AG09319 (cell line): Measurements from ENCODE around the gene DAB2IP.

Experiments
- DNase-seq: peaks from one replicate; pipeline ENCODE4 v3.0.0-alpha.2; 2010; ENCODE audit warnings: low read depth; ENCODE audit errors: extremely low read depth
- TF ChIP-seq, protein P1 (sequence below): IDR thresholded peaks from 2 replicates; pipeline ENCODE4 v1.5.1; 2011; ENCODE audit warnings: low read depth, mild to moderate bottlenecking, inconsistent platforms, low read length, moderate library complexity

The DAB2IP gene

DNA sequence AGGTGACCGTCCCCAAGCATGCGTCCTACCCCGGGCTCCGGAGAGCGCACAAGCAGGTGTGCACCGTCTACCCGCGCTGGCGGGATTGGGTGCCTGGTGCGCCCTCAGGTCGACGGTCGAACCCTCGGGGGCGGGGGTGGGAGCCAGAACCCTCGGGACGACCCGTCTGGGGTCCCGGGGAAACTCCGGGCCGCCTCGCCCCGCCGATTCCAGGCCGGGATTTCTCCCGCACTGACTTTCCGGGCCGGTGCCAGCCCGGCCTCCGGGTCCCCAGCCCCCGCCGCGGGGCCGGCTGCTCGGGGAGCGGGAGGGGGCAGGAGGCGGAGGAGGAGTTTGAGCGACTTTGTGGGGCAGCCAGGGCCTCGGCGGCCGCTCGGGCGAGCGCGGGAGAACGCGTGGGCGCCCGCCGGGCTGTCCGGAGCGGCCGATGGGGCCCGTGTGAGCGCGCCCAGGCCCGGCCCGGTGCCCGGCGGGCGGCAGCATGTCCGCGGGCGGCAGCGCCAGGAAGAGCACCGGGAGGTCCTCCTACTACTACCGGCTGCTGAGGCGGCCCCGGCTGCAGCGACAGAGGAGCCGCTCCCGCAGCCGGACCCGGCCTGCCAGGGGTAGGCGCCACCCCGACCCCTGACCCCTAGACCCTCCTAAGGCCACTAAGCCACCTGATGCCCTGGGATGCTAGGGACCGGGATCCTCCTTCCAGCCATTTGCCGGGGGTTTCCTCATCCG, at the start of gene DAB2IP:
DAB2IP (plus strand) TSS at position 340 of the 726 bp plus-strand sequence; CDS start at position 482, 142 bp downstream.
- DNase-seq, result no peak
- TF ChIP-seq, protein P1, sequence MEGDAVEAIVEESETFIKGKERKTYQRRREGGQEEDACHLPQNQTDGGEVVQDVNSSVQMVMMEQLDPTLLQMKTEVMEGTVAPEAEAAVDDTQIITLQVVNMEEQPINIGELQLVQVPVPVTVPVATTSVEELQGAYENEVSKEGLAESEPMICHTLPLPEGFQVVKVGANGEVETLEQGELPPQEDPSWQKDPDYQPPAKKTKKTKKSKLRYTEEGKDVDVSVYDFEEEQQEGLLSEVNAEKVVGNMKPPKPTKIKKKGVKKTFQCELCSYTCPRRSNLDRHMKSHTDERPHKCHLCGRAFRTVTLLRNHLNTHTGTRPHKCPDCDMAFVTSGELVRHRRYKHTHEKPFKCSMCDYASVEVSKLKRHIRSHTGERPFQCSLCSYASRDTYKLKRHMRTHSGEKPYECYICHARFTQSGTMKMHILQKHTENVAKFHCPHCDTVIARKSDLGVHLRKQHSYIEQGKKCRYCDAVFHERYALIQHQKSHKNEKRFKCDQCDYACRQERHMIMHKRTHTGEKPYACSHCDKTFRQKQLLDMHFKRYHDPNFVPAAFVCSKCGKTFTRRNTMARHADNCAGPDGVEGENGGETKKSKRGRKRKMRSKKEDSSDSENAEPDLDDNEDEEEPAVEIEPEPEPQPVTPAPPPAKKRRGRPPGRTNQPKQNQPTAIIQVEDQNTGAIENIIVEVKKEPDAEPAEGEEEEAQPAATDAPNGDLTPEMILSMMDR, result no peak

DNA sequence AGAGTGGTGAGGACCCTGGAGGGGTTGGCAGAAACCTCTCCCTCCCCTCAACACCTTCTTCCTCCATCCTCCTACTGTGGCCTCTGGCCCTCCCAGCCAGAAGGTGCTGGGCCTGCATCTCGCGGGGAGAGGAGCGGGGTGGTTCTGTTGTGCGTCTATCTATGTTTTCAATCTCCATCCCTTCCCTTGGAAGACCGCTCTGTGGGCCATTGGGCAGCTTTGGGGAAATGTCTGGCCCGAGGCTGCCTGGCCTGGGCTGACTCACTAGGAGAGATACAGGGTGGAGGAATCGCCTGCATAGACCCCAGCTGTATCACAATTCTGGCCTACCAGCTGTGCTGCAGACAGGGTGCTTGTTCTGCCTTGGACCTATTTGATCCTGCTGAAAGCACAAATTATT, 48.4 kb upstream of the DAB2IP start:
- TF ChIP-seq, protein P1, result no peak
- no peak for DNase-seq

GRCh38 chr9:121604242-121604641, 47.2 kb upstream of the DAB2IP start:
- TF ChIP-seq, protein P1, result no peak
- DNase-seq, result no peak

DNA sequence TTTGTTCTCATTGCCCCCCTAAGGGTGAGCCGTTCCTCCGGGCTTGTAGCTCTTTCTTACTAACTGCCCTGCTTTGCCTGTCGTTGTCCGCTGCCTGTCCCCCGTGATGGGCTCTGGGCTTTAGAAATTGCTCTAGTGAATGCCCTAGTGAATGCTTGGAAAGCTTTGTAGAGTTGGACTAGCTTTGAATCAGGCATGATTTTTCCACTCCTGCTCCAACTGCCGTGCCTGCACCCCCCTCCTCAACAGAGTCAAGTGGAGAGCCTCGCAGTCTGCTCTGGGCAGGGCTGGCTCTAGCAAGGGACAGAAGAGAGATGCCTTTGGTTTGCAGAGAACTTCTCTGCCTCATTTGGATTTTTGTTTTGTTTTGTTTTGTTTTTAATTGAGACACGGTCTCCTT, 46.8 kb upstream of the DAB2IP start:
- TF ChIP-seq, protein P1, result no peak
- no peak for DNase-seq

- TF ChIP-seq, protein P1, result no peak
- no peak for DNase-seq
Measured at GRCh38 chr9:121607434-121608167, 43.8 kb upstream of the DAB2IP start.

DNA sequence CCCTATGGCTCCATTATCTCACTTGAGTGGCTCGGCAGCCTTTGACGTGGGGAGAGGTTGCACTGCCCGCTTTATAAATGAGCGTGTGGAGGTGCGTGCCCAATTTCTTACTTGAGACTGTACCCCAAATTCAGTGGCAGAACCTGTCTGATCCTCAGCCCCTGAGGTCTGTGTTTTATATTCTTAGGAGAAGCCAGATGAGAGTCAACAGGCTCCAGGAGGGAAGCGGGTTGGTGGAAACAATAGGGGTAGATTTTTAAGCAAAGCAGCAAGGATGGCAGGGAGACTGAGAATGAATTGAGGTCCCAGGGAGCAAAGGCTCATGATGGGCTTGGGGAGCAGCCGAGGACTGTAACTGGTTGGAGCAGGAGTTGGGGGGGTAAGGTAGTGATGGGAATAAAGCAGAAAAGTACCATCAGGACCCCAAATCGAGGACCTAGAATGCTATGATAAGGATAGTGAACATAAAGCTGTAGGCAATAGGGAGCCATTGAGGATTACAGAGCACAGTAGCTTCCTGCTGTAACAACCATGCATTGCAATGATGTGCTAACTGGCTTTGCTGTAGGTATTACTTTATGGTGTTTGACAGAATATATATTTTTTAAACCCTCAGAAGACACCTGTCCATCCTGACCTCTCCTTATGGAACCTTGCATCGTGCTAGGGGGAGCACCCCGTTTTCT, 43.1 kb upstream of the DAB2IP start:
- TF ChIP-seq, protein P1, result no peak
- no peak for DNase-seq
